NCI-H128 (cell line): ENCODE data around the gene SMYD3.

ENCODE experiments used
- DNase-seq: peaks from one replicate; lab custom pipeline; 2025; ENCODE audit not compliant: unreplicated experiment; lab: John Stamatoyannopoulos, UW

SMYD3 gene

DNA sequence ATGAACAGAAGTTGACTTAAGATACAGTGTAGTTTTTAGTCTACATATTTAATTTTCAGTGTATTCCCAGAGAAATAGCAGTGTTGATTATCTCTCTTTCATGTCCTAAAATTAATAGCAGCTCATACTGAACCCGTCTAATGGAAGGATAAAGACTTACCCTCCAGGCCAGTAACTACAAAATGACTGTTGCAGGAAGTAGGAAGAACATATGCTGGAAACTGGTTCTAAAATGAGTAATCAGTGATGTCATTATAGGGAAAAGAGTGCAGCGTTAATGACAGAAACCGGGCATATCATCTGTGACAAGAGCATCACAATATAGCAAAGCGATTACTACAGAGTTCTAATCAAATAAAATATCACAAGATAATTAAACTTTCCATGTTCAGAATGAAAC lies 385.5 kb downstream of the SMYD3 start:
- DNase-seq, result no peak

DNA sequence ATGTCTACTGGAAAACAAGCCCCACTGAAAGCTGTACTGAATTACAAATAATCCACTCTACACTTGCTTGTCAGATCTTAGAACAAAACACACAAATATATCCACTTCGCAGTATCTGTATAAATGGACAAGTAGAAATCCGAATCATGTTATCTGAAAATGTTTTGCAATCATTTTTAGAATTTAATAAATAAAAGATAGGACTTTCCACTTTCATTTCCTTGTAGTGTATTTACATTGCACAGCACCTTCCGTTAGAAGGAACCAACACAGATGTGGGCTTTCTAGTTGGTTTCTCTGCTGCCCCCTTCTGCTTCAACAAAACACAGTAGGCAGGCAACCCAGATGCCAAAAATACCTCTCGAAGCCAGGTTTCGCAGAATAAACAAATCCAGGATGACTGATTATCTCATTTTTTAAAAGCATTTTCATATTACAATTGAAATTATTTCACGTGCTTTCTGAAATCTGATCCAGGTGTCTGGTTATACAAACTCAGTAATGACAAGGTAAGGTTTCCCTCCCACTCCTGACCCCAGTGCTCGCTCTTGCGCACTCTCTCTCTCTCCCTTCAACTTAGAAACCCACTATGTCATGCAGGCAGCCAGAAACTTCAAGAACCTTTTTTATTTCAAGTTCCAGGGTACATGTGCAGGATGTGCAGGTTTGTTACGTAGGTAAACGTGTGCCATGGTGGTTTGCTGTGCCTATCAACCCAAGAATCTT lies 389.9 kb downstream of the SMYD3 start:
- DNase-seq, result no peak

DNA sequence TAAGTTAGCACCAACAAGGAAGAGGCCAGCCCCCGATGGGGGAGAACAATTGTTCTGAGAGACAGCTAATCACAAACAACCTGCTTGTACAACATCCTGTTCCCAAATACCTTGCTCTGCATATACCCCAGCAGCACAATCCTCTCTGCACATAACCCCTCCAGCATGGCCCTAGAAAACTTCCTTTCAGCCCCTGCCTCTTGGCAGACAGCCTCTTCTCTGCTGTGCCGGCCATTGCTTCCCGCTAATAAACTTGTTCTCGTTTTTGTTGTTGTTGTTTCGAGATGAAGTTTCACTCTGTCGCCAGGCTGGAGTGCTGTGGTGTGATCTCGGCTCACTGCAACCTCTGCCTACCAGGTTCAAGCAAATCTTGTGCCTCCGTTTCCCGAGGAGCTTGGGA lies 392.7 kb downstream of the SMYD3 start:
- no peak for DNase-seq

DNA sequence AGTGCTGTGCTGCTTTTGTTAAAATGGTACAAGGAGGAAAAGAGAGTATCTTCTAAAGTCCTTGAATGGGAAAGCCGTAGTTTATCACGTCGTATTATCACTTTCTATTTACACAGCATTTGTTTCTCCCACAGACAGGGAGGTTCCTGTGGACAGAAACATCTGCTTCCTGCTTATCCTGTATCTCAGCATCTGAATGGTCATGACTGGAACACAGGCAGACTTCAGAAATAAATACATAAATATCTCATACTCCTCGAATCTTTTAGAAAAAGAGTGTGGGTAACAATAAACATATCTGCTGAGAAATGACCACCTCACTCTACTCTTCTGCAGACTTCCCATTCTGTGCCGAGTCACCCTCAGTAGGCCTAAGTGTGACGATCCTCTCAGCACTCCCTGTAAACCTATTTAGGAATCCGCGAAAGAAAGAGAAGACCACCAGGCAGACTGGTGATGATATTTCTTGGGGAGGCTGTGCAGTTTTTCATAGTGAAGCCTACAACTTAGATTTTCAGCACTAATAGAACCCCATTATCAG lies 393.5 kb downstream of the SMYD3 start:
- DNase-seq, result no peak

DNA sequence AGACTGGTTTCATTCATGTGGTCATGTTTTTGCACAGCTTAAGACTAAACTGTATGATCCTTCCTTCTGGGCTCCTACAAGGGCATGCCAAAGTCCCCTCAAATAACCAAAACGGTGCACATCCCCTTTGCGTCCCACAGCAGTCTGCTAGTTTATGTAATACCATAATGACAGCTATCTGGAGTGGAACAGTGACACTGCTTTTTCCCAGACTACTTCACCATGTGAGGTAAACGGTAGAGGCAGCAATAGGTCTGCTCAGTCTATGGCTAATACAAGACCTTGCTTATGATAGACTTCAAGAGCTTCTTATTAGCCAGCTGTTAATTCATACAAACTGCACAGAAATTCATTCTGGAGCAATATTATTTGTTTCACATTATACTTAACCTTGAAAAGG lies 395.5 kb downstream of the SMYD3 start:
- no peak for DNase-seq

DNA sequence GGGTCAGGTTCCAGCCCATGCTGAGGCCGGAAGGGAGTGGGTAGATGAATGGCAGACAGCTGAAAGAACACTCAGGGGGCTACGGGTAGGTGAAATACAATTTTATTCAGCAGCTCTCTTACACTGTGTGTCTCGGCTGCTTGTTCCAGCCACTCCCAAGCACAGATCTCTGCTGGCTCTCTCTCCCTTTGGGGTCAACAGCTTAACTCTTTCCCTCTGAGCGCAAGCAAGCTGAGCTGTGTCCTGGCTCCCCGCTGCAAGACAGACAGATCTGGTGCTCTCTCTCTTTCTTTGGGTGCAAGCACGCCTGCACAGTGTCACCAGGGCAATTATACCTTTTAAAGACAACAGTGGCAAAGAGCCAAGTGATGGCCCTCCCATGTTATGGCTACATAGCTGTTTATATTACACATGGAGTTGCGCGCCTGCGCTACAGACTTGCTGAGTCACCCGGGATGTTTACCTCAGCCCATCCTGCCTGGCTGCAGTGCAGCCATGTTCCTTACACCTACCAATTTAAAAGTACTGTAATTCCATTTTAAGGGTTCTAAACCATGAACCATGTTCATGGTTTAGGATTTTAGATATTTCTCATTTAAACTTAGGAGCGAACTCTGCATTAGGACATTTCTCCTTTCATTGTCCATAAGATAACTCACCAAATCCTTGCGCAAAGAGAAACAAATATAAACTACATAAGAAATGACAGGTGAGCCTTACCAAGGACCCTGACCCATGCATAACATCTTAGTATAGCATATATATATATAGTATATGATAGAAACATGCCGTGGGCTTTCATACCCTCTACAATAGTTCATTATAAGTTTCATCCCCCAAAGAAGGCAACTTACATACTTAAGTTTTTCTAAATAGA lies 396.5 kb downstream of the SMYD3 start:
- no peak for DNase-seq

DNA sequence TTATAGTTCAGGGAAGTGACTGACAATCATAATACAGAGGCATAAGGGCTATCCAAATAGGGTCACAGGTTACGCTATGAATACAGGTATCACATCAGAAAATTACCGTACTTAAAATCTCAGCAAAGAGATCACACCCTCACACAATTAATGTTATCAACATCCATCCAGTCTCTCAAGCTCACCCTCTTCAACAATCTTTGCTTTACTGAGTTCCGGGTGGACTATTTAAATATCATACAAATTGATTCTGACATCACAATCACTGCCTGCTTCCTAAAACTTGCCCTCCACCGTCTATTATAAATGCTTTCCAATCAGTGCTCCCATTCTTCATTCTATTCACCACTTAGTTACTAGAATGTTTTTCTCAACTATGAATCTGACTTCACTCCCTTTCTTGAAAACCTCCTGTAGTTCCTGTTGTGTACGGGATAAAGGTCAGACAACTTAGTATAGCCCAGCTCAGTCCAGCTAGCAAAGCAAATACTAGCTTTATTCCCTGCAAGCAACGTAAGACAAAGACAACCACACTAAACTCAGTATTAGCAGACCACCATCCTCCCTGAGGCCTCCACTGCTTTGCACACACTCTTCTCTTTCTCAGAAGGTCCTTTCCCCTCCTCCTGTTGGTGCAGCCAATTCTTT lies 398.7 kb downstream of the SMYD3 start:
- no peak for DNase-seq

DNA sequence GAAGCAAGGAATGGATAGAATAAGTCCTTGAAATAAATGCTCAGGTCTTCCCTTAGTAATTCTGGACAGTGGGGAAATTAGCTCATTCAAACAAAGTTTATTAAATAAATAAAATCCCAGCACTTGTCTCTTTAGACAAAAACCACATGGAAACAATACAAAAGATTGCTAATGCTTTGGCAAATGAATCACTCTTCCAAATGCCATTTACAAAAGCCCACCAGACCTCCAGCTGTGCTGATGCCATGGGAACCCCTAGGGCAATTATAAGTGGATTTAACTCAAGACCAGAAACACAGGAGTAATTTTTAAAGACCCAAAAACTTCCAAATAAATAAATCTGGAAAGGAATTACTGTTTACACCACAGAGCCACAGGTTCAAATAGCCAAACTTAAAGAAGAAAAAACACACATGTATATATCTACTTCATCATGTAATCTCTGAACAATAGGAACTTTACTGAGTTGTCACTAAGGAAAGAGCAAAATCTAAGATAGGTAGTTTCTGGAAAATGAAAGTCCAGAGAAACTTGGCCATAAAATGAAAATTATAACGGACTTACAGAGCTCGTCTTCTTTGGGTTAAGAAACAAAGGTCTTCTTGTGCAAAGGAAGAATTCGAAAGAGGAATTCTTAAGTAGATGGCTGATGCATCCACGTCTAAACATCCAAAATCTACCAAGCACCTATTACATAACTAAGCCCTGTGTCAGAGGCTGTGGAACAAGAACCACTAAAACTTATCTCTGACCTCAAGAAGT lies 399.4 kb downstream of the SMYD3 start:
- DNase-seq, result no peak

DNA sequence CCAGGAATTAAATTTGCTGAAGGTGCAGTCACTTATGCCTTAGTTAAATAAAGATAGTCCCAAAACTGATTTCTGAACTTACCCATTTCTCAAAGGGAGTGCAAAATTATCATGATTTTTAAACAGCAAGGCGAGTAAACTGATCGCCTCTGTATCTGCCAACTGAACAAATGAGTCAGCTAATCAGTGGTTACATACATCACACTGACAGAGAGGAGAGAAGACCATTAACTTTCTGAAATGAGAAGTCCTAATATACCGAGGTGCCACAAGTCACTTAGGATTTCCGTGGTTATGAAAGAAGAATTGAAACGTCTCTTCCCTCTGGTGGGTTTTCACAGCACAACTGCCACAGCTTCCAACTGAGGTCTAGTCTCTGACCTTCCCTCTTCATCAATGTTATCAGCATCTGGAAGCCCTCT lies 400.7 kb downstream of the SMYD3 start:
- DNase-seq, result no peak

DNA sequence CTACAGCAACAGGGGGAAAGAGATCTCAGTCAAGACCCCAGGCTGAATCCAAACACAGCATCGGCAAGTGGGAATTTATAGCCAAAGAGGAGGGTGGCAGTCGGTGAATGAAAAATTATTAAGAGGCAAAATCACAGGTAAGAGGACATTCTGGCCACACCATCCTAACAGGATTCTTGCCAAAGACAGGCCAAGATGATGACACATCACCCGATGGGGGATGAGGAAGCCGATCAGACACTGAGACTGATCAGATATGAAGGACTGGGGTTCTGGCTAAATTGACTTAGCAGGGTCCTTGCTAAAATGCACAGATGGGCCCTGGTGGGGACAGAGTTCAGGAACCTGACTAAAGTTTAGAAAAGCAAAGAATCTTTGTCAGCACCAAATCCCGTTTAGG lies 402.2 kb downstream of the SMYD3 start:
- DNase-seq, result no peak

DNA sequence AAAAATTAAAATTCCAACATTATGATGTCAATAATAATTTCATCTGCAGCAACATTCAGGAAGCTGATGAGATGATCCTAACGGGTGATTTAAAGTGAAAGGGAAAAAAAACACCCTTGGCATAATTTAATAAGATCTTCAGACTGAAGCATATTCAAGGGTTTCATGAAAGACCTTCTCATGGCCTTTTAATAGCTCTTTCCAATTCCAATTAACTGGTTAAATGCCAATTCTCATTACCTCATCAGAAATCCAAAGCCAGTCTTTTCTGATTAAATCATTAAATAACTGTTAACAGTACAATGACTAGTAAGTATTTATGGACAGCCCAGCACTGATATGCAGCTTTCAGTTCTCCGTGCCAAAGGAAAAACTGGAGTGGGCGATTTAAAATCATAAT lies 407.5 kb downstream of the SMYD3 start:
- no peak for DNase-seq

DNA sequence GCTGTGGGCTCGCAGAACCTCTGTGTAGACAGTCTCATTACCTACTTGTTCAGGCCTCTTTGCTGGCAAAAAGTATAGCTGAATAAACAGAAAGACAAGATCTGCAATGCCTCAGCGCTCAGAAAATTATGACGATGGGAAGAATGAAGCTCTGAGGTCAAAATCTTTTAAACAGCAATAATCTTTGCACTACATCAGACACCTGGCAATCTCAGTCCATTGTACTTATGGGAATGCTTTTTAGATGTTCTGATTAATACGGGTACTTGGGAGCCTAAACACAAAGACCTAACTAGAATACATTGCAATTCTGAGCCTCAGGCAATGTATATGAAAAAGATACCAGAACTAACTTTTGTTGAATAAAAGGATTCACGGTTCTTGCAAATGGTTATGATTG lies 410.7 kb downstream of the SMYD3 start:
- DNase-seq, result no peak

DNA sequence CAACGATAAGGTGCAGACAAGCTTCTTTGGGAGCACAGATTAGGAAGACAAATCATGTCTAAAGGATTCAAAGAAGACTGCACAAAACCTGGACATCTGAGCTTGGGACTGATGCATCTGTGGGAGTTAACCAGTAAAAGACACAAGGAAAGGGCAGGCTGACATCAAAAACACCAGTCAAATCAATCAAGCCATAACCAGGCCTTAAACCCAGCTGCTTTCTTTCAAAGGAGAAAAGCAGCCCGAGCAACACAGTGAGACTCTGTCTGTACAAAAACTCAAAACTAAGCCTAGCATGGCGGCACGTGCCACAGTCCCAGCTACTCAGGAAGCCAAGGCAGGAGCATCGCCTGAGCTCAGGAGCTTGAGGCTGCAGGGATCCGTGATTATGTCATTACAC lies 411.6 kb downstream of the SMYD3 start:
- DNase-seq, result no peak

DNA sequence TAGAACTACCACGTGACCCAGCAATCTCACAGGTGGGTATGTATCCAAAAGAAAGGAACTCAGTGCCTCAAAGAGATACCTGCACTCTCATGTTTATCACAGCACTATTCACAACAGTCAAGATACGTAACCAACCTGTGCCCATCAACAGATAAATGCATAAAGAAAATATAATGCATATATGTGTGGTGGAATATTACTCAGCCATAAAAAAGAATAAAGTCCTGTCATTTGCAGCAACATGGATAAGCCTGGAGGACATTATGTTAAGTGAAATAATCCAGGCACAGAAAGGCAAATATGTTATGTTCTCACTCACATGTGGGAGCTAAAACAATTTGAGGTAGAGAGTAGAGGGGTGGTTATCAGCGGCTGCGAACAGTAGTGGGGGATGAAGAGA lies 413.8 kb downstream of the SMYD3 start:
- no peak for DNase-seq

DNA sequence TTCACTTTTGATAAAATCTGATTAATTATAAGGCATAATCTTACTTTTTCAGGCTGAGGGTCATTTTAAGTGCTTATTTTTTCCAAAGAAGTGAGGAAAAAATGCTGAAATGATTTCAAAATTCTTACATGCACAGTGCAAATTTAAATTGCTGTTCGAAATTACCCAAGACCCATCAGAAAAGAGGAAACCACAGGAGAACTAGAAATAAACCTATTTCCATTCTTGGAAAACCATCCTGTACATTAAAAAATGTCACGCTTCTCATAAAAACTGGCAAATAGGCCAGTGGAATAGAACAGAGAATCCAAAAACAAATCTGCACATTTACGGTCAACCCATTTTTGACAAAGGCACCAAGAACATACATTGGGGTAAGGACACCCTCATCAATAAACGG lies 414.9 kb downstream of the SMYD3 start:
- no peak for DNase-seq

DNA sequence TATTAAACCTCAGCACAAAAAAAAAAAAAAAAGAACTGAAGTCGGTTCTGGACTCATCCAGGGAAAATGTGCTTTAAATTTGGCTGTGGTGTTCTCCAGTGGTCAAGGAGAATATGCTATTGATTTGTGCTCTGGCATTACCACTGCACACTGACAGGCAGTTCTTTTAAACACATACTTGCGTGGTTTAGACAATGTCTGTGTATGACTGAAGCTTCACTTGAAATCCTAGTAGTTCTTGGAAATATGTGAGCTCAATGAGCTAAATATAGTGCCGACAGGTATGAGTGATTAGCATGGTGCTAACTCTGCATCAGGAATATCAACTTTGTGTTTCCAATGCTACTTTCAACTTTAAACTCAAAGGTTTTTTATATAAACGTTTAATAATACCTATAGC lies 415.6 kb downstream of the SMYD3 start:
- no peak for DNase-seq

DNA sequence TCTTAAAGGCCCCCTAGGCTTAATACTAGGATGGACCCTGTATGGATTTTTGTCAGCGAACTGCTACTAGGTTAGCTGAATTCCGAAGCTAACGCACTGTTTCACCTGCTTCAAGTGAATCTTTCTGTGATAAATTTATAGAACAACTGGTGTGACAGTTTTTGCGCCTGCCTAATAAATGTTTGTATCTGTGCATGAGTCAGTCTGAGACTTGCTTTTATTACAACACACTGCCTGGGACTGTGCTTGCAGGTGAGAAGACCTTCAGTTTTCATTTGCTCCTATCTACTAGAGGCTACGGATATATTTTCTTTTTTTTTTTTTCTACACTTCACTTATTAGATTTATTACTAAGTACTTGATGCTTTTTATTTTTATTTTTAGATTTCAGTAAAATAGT lies 420.9 kb downstream of the SMYD3 start:
- DNase-seq, result no peak

DNA sequence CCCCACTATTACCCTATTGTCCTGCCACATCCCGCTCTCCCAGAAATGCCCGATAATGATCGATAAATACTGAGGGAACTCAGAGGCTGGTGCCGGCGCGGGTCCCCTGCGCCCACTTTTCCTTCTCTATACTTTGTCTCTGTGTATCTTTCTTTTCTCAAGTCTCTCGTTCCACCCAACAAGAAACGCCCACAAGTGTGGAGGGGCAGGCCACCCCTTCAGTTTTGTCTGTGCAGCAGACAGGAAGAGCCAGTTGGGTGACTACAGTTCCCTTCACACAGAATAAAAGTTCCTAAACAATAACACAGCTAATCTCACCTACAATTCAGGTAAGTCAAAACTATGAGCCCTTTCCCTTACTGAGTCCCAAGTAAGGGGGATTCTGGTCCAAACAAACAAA lies 423.7 kb downstream of the SMYD3 start:
- DNase-seq, result no peak

DNA sequence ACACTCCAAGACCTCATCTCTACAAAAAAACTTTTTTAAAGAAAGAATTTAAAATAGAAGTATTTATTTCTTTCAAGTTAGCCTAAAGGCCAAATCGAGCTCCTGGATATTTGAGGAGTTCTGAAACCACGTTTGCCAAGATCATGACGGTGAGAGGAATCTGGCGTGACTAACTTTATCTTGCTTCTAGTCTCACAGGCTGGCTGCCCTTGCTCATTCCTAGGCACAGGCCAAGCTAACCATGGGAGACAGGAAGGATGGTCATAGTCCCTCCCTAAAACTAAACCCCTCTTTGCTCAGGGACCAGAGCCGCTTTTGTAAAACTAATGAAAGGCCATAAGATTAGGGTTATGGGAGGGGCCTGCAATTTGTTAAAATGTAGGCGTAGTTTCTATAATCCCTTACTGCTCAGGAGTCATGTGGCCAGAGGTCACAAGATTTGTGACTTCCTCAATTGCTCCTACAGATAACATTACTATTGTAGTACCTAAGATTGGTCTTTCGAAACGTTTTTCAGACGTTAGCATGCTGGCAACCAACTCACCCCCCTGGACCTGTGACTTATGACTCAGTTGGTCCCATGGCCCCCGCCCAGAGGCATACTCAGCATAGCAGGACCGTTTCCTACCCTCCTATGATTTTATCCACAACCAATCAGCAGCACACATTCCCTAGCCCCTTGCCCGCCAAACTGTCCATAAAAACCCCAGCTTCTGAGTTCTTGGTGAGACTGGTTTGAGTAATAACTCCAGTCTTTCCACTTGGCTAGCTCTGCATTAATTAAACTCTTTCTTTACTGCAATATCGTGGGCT lies 425.0 kb downstream of the SMYD3 start:
- DNase-seq, result no peak

DNA sequence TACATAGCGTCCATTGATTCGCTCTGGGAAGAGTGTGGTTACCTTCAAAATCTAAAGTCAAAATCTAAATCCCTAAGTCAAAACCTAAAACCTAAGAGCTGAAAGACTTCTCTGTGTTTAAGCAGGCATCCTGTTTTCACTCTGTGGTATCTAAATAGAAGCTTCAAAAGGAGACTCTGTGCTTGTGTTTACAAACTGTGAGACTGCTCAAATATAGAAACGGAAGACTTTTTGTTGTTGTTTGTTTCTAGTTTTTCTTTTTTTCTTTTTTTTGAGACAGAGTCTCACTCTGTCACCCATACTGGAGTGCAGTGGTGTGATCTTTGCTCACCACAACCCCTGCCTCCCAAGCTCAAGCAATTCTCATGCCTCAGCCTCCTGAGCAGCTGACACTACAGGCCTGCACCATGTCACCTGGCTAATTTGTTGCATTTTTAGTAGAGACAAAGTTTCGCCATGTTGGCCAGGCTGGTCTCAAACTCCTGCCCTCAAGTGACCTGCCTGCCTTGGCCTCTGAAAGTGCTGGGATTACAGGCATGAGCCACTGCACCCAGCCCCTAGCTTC lies 425.9 kb downstream of the SMYD3 start:
- DNase-seq, result no peak
